Liver (tissue), 9 donors: ENCODE results near the gene PRKN. TPM values are rescaled to one million over a fixed set of nuclear protein-coding genes. Genes with fewer than 3 reads are reported as not detected.
"Not testable (repeated sequence)": the region's sequence is repeated elsewhere in the genome, so short reads cannot be mapped to it uniquely, and the experiment has no call there.

Experiments used
- DNase-seq: peaks from one replicate; pipeline ENCODE4 v3.0.0-alpha.2; 2017; ENCODE audit warnings: low spot score
- H3K27ac ChIP-seq, 2 donors: one replicate each; pipeline ENCODE4 v1.7.0; 2013; ENCODE audit warnings: inconsistent platforms in 2 of 2, low read length in 2 of 2, control low read depth in 1 of 2, low read depth in 1 of 2, mild to moderate bottlenecking in 1 of 2
- H3K27me3 ChIP-seq, 4 donors: one replicate each; pipeline versions ENCODE4 v1.6.1 to v1.7.0; 2013; ENCODE audit warnings: low read length in 3 of 4, inconsistent platforms in 1 of 4, mild to moderate bottlenecking in 1 of 4, moderate library complexity in 1 of 4; ENCODE audit not compliant: control insufficient read depth in 4 of 4, insufficient read depth in 4 of 4
- H3K36me3 ChIP-seq, 4 donors: one replicate each; pipeline versions ENCODE4 v1.6.1 to v1.7.0; 2013; ENCODE audit warnings: low read length in 3 of 4, mild to moderate bottlenecking in 3 of 4, low read depth in 1 of 4, moderate library complexity in 1 of 4; ENCODE audit not compliant: control insufficient read depth in 4 of 4, insufficient read depth in 3 of 4
- H3K4me1 ChIP-seq, 4 donors: one replicate each; pipeline versions ENCODE4 v1.6.1 to v1.7.0; 2013; ENCODE audit warnings: low read length in 3 of 4, mild to moderate bottlenecking in 3 of 4, moderate library complexity in 1 of 4; ENCODE audit not compliant: control insufficient read depth in 4 of 4, insufficient read depth in 4 of 4
- H3K4me3 ChIP-seq, 3 donors: one replicate each; pipeline versions ENCODE4 v1.6.1 to v1.7.0; 2013; ENCODE audit warnings: low read length in 3 of 3, control low read depth in 1 of 3, low read depth in 1 of 3, mild to moderate bottlenecking in 1 of 3
- H3K9ac ChIP-seq, 2 donors: one replicate each; pipeline ENCODE4 v1.7.0; 2013; ENCODE audit warnings: low read length in 2 of 2, mild to moderate bottlenecking in 2 of 2, moderate library complexity in 2 of 2, control low read depth in 1 of 2, low read depth in 1 of 2
- H3K9me3 ChIP-seq, 4 donors: one replicate each; pipeline versions ENCODE4 v1.6.1 to v1.7.0; 2013; ENCODE audit warnings: low read length in 3 of 4; ENCODE audit not compliant: control insufficient read depth in 4 of 4
- ATF3 ChIP-seq: IDR thresholded peaks from 2 replicates; pipeline ENCODE4 v1.6.1; 2016; ENCODE audit warnings: antibody characterized with exemption
- CTCF ChIP-seq: fragments of 150-350 bp; IDR thresholded peaks from 2 replicates; pipeline ENCODE4 v1.5.1; 2017; ENCODE audit warnings: improper control_type of control experiment, low read depth, low read length; ENCODE audit not compliant: missing input control
- FOXA1 ChIP-seq: IDR thresholded peaks from 2 replicates; pipeline ENCODE4 v1.6.1; 2016; ENCODE audit warnings: antibody characterized with exemption
- GABPA ChIP-seq, 2 donors: IDR thresholded peaks in 1 of 2; conservative IDR thresholded peaks in 1 of 2; 2 replicates each; pipeline ENCODE4 v1.6.1; 2016; ENCODE audit warnings: antibody characterized with exemption in 2 of 2, mild to moderate bottlenecking in 1 of 2, moderate library complexity in 1 of 2
- HNF4A ChIP-seq, 2 donors: conservative IDR thresholded peaks; 2 replicates each; pipeline ENCODE4 v1.6.1; 2016; ENCODE audit warnings: antibody characterized with exemption in 2 of 2, mild to moderate bottlenecking in 2 of 2
- JUND ChIP-seq, 2 donors: IDR thresholded peaks; 2 replicates each; pipeline ENCODE4 v1.6.1; 2016; ENCODE audit warnings: antibody characterized with exemption in 2 of 2
- RAD21 ChIP-seq, 2 donors: IDR thresholded peaks; 2 replicates each; pipeline ENCODE4 v1.6.1; 2016; ENCODE audit warnings: antibody characterized with exemption in 2 of 2, mild to moderate bottlenecking in 2 of 2
- REST ChIP-seq: IDR thresholded peaks from 2 replicates; pipeline ENCODE4 v1.6.1; 2016; ENCODE audit warnings: antibody characterized with exemption, mild to moderate bottlenecking
- RXRA ChIP-seq, 2 donors: IDR thresholded peaks; 2 replicates each; pipeline ENCODE4 v1.6.1; 2017 to 2018; ENCODE audit warnings: antibody characterized with exemption in 2 of 2, mild to moderate bottlenecking in 1 of 2
- SP1 ChIP-seq: IDR thresholded peaks from 2 replicates; pipeline ENCODE4 v1.6.1; 2018; ENCODE audit warnings: antibody characterized with exemption, mild to moderate bottlenecking
- TAF1 ChIP-seq: conservative IDR thresholded peaks from 2 replicates; pipeline ENCODE4 v1.6.1; 2016; ENCODE audit warnings: antibody characterized with exemption, mild to moderate bottlenecking
- WGBS: extraction: QIAGEN DNeasy Blood & Tissue Kit; methylation state at CpG from one replicate; pipeline ENCODE4 v1.1.7; 2013; 5-methylcytosine and 5-hydroxymethylcytosine counted together
- polyA plus RNA-seq, 2 donors: library from polyadenylated mRNA; stranded (reverse) in 1 of 2; unstranded in 1 of 2; fragments of 200-250 nt in 1 of 2; fragments of >200 nt in 1 of 2; fragmentation: Nextera tagmentation in 1 of 2; extraction: Ambion mirVana in 1 of 2; gene quantifications; one replicate each; pipeline versions ENCODE4 v1.2.1 to v1.2.3, GENCODE V29; 2013 to 2015
- total RNA-seq, 2 donors: library from RNA; depleted of rRNA; stranded (reverse); fragments of >200 nt; gene quantifications; one replicate each; pipeline ENCODE4 v1.2.3, GENCODE V29; 2014
- donor health status: healthy.
- donor health status: healthy.
- donor health status: healthy.
- donor health status: healthy.
- donor health status: healthy.

The PRKN gene
- total and polyA plus RNA-seq, 4 donors, result 0.47 to 4.1 (median 3.2) TPM

GRCh38 chr6:162532283-162533008, 195.1 kb downstream of the PRKN start:
- Histone ChIP-seq H3K4me1 (peaks cover 0 to 2% (median 0%) of the 10 kb centered on the region in 4 donors), H3K9me3 (no peaks in the 10 kb centered on the region), H3K27ac (no peak overlapping the region), H3K9ac (no peak overlapping the region), H3K36me3 (no peaks in the 10 kb centered on the region), H3K27me3 (no peaks in the 10 kb centered on the region), H3K4me3 (no peak overlapping the region)
- WGBS, result 84% methylated on average over 9 of the region's 9 CpGs
- no peak for DNase-seq
- TF ChIP-seq FOXA1 (no peak), JUND (IDR thresholded peaks at IDR 0.05) (no peak), CTCF (no peak), ATF3 (no peak), RXRA (IDR thresholded peaks at IDR 0.05) (no peak), GABPA (IDR thresholded peaks at IDR 0.05 in 1 of 2, conservative IDR thresholded peaks at IDR 0.05 in 1 of 2) (no peak), HNF4A (conservative IDR thresholded peaks at IDR 0.05) (no peak), SP1 (no peak), TAF1 (no peak), REST (no peak)

GRCh38 chr6:162531391-162531790, 196.2 kb downstream of the PRKN start:
- not testable (repeated sequence) for H3K4me1 ChIP-seq, H3K9me3 ChIP-seq, H3K27me3 ChIP-seq, H3K27ac ChIP-seq, DNase-seq, H3K9ac ChIP-seq, H3K36me3 ChIP-seq, H3K4me3 ChIP-seq
- 94% methylated on average over 4 of the region's 4 CpGs for WGBS

- Histone ChIP-seq H3K4me3 (no peak overlapping the region), H3K27ac (no peak overlapping the region), H3K9ac (no peak overlapping the region), H3K27me3 (no peaks in the 10 kb centered on the region), H3K36me3 (no peaks in the 10 kb centered on the region), H3K9me3 (no peaks in the 10 kb centered on the region), H3K4me1 (peaks cover 0 to 8% (median 4%) of the 10 kb centered on the region in 4 donors)
- DNase-seq, result no peak
- no peak for TF ChIP-seq FOXA1
- no peak for TF ChIP-seq GABPA (IDR thresholded peaks at IDR 0.05 in 1 of 2, conservative IDR thresholded peaks at IDR 0.05 in 1 of 2)
- TF ChIP-seq RAD21 (IDR thresholded peaks at IDR 0.05), result peak; percentile 26 to 52
- TF ChIP-seq HNF4A (conservative IDR thresholded peaks at IDR 0.05), result peak; percentile 5 to 52
- WGBS, result 65% methylated on average over 6 of the region's 6 CpGs
These were observed 199.0 kb downstream of the PRKN start for GRCh38 chr6:162528538-162528937.
